Gastroesophageal sphincter (tissue), 4 donors: Measurements from ENCODE around the gene LRRK2. TPM values are rescaled to one million over a fixed set of nuclear protein-coding genes. Genes with fewer than 3 reads are reported as not detected.

Source experiments
- ATAC-seq: fragments of 150-250 bp; one replicate; pipeline ENCODE4 v1.9.1; 2016; ENCODE audit warnings: mild to moderate bottlenecking, moderate library complexity
- H3K27ac ChIP-seq, 4 donors: fragments of 200-600 bp; sonication (generic) in 3 of 4; 1 replicate in 3 of 4; 2 replicates in 1 of 4; pipeline ENCODE4 v1.5.1; 2016 to 2019
- H3K27me3 ChIP-seq: fragments of 200-600 bp; sonication (generic); one replicate; pipeline ENCODE4 v1.5.1; 2019
- H3K36me3 ChIP-seq, 2 donors: fragments of 200-600 bp; sonication (generic); one replicate each; pipeline ENCODE4 v1.5.1; 2019; ENCODE audit warnings: control low read depth in 1 of 2
- H3K4me1 ChIP-seq, 3 donors: fragments of 200-600 bp; sonication (generic); 1 replicate in 2 of 3; 2 replicates in 1 of 3; pipeline ENCODE4 v1.5.1; 2016 to 2019; ENCODE audit warnings: control low read depth in 2 of 3
- H3K4me3 ChIP-seq, 2 donors: fragments of 200-600 bp; sonication (generic); one replicate each; pipeline ENCODE4 v1.5.1; 2019; ENCODE audit warnings: mild to moderate bottlenecking in 1 of 2, moderate library complexity in 1 of 2
- H3K9me3 ChIP-seq, 3 donors: fragments of 200-600 bp; sonication (generic); one replicate each; pipeline ENCODE4 v1.5.1; 2017 to 2019; ENCODE audit warnings: control low read depth in 2 of 3
- EP300 ChIP-seq: sonication (generic); formaldehyde crosslinking; IDR thresholded peaks from one replicate; pipeline ENCODE4 v1.6.1; 2017; ENCODE audit warnings: antibody characterized with exemption, mild to moderate bottlenecking
- POLR2A ChIP-seq, 2 donors: fragments of 450-650 bp; IDR thresholded peaks; one replicate each; pipeline ENCODE4 v1.6.1; 2017; ENCODE audit warnings: antibody characterized with exemption in 2 of 2, mild to moderate bottlenecking in 2 of 2, moderate library complexity in 1 of 2
- POLR2AphosphoS5 ChIP-seq: sonication (generic); formaldehyde crosslinking; IDR thresholded peaks from one replicate; pipeline ENCODE4 v1.6.1; 2017; ENCODE audit warnings: antibody characterized with exemption
- WGBS, 2 donors: methylation state at CpG; one replicate each; pipeline ENCODE4 v1.1.5; 2018; ENCODE audit warnings: low coverage in 1 of 2; 5-methylcytosine and 5-hydroxymethylcytosine counted together
- total RNA-seq, 4 donors: library from RNA; depleted of rRNA; stranded (reverse); fragments of >200 nt; gene quantifications; one replicate each; pipeline ENCODE4 v1.1.0, GENCODE V29; 2016
- TF ChIP-seq, protein P1 (sequence below), 4 experiments: fragments of 200-600 bp in 2 of 4; fragments of 450-650 bp in 2 of 4; sonication (generic) in 1 of 4; IDR thresholded peaks; one replicate each; pipeline ENCODE4 v1.5.1; 2017 to 2019; ENCODE audit warnings: antibody characterized with exemption in 4 of 4, mild to moderate bottlenecking in 2 of 4, moderate library complexity in 2 of 4

LRRK2 gene
- total RNA-seq, 4 donors from 2014 or later: 22.7 to 35.2 (median 29.3) TPM

DNA sequence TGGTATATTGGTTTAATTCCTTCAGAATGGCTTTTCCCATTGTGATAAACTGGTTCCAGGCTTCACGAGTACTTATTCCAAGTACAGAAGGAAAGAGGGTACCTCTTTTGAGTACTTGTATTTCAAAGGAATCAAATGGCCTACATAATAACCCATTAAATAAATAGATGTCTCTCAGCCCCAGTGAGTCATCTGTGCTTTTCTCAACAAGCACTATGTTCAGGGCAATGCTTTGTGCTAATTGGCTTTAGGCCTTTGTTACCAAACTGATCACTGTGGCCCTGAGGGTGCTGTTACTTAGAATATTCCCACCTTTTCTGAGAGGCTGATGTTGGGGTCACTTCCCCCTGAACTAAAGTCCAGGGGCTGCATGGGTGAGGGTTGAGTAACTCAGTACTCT is 107.1 kb downstream of the LRRK2 start:
- Histone ChIP-seq H3K4me3 (no peak overlapping the region), H3K9me3 (no peaks in the 10 kb centered on the region), H3K27me3 (no peaks in the 10 kb centered on the region), H3K4me1 (peaks cover 0 to 12% (median 6%) of the 10 kb centered on the region in 3 donors), H3K27ac (no peak overlapping the region), H3K36me3 (peaks cover 0 to 85% of the 10 kb centered on the region in 2 donors)
- WGBS, 2 donors: 22 to 59% methylated on average over 1 of the region's 1 CpG
- no peak for ATAC-seq
- TF ChIP-seq POLR2AphosphoS5: no peak
- TF ChIP-seq POLR2A (IDR thresholded peaks at IDR 0.05): no peak
- no peak for TF ChIP-seq EP300

DNA sequence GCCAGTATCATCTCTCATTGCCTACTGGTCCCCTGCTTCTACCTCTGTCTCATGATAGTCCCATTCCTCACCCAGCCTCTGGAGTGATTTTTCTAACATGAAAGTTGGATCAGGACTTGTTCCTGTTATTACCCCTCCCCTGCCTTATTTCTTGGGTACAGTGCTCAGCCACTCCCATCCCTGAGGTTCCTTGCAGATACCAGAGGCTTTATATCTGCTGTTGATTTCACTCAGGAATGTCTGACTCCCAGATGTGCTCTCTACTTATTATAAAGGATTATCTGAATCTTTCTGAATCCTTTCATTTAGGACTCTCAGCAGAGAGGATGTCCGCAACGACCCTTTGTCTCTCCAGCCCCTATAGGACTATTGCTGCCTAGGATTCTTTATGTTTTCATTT is 111.2 kb downstream of the LRRK2 start:
- WGBS, 2 donors: 42 to 72% methylated on average over 2 of the region's 2 CpGs
- peak overlapping the region in 2 of 4 donors; percentile 0 to 47 for H3K27ac ChIP-seq
- ATAC-seq: no peak
- H3K4me1 ChIP-seq: peaks cover 0 to 41% (median 9%) of the 10 kb centered on the region in 3 donors
- no peaks in the 10 kb centered on the region for H3K27me3 ChIP-seq
- H3K4me3 ChIP-seq: no peak overlapping the region
- H3K9me3 ChIP-seq: no peaks in the 10 kb centered on the region
- peaks cover 0 to 56% of the 10 kb centered on the region in 2 donors for H3K36me3 ChIP-seq
- TF ChIP-seq, protein P1, sequence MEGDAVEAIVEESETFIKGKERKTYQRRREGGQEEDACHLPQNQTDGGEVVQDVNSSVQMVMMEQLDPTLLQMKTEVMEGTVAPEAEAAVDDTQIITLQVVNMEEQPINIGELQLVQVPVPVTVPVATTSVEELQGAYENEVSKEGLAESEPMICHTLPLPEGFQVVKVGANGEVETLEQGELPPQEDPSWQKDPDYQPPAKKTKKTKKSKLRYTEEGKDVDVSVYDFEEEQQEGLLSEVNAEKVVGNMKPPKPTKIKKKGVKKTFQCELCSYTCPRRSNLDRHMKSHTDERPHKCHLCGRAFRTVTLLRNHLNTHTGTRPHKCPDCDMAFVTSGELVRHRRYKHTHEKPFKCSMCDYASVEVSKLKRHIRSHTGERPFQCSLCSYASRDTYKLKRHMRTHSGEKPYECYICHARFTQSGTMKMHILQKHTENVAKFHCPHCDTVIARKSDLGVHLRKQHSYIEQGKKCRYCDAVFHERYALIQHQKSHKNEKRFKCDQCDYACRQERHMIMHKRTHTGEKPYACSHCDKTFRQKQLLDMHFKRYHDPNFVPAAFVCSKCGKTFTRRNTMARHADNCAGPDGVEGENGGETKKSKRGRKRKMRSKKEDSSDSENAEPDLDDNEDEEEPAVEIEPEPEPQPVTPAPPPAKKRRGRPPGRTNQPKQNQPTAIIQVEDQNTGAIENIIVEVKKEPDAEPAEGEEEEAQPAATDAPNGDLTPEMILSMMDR (IDR thresholded peaks at IDR 0.05): no peak
- TF ChIP-seq EP300 (no peak), POLR2A (IDR thresholded peaks at IDR 0.05) (no peak), POLR2AphosphoS5 (no peak)

DNA sequence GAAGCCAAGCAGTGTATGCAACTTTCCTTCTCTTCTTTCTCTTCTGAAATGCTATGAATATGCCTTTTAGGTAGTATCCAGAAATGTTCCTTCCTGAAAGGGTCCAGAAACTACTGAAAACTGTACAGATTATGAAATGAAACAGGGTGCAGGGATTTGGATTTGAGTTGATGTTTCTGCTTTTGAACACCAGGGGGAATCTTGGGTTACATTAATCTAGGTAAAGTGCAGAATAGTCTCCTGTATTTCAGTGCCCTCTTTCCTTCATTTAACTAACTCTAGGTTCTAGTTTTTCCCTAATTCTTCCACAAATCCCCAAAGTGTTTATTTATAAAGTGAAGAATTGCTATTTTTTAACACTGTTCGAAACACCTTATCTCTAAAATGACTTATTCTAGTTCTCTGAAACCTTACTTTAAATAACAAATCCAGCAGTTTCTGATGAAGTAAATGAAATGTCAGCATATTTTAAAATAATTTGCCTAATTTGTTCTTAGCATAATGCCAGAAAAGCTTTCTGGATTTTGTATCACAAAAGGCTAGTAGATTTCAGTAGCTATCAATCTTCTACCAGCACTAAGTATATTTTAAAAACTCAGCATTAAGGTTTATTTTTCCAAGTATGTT is 111.9 kb downstream of the LRRK2 start:
- no peaks in the 10 kb centered on the region for H3K27me3 ChIP-seq
- TF ChIP-seq, protein P1 (IDR thresholded peaks at IDR 0.05): peak; percentile 43 to 70 (median 63)
- TF ChIP-seq POLR2AphosphoS5: no peak
- H3K36me3 ChIP-seq: peaks cover 0 to 51% of the 10 kb centered on the region in 2 donors
- peaks cover 3 to 48% (median 9%) of the 10 kb centered on the region in 3 donors for H3K4me1 ChIP-seq
- ATAC-seq: no peak
- no peaks in the 10 kb centered on the region for H3K9me3 ChIP-seq
- no peak overlapping the region for H3K4me3 ChIP-seq
- peak overlapping the region in 3 of 4 donors; percentile 0 to 47 (median 9) for H3K27ac ChIP-seq
- 21 to 44% methylated on average over 1 of the region's 1 CpG for WGBS, 2 donors

DNA sequence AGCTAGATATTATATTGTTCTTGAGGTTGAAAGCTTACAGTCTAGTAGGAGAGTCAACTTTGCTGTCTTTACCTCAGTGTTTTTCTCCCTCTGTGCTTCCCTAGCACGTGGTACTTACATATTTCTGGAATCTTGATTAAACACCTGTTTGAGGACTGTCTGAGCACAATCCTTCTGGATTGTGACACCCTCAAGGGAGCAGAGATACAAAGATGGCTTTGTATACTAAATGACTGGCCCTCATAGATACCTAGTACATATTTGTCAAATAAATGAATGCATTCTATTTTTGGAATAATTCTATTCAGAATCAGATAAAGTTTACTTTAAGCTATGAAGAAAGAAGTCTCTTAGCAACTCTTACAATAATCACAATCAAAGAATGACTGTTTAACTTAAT is 113.3 kb downstream of the LRRK2 start:
- no peaks in the 10 kb centered on the region for H3K9me3 ChIP-seq
- WGBS, 2 donors: 0 to 36% methylated on average over 1 of the region's 1 CpG
- no peak overlapping the region for H3K4me3 ChIP-seq
- peaks cover 0 to 43% of the 10 kb centered on the region in 2 donors for H3K36me3 ChIP-seq
- H3K27ac ChIP-seq: peak overlapping the region in 1 of 4 donors; percentile 58
- ATAC-seq: no peak
- H3K27me3 ChIP-seq: no peaks in the 10 kb centered on the region
- TF ChIP-seq POLR2AphosphoS5 (no peak), POLR2A (IDR thresholded peaks at IDR 0.05) (no peak), EP300 (no peak)
- TF ChIP-seq, protein P1 (IDR thresholded peaks at IDR 0.05): no peak
- H3K4me1 ChIP-seq: peaks cover 5 to 62% (median 9%) of the 10 kb centered on the region in 3 donors

DNA sequence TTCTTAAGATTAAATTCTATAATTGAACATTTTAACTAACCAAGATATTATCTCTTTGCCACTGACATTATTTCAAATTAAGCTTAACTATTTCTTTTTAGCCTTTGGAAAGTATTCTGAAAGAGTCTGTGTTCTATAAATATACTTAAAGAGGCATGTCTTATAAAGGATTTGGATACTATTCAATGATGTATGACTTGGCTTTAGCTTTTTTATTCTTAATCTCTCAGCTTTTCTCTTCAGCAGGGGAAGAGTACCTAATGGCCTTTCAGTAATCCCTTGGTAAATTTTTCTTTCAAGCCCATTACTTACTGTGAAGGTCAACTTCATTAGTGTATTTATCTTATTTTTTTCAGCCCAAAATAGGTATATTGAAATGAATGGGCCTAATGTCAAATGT is 113.8 kb downstream of the LRRK2 start:
- Histone ChIP-seq H3K27me3 (no peaks in the 10 kb centered on the region), H3K4me3 (no peak overlapping the region), H3K9me3 (no peaks in the 10 kb centered on the region), H3K27ac (peak overlapping the region in 3 of 4 donors; percentile 11 to 58 (median 34)), H3K4me1 (peaks cover 5 to 63% (median 9%) of the 10 kb centered on the region in 3 donors), H3K36me3 (peaks cover 0 to 37% of the 10 kb centered on the region in 2 donors)
- no peak for ATAC-seq
- TF ChIP-seq POLR2AphosphoS5 (no peak), EP300 (no peak), POLR2A (IDR thresholded peaks at IDR 0.05) (no peak)
- TF ChIP-seq, protein P1 (IDR thresholded peaks at IDR 0.05): no peak
